Liver (tissue), 3 donors: ENCODE results near the gene MAGEB2.

Experiments
- CTCF ChIP-seq: fragments of 150-350 bp; IDR thresholded peaks from 2 replicates; pipeline ENCODE4 v1.5.1; 2017; ENCODE audit warnings: improper control_type of control experiment, low read depth, low read length; ENCODE audit not compliant: missing input control
- REST ChIP-seq: IDR thresholded peaks from 2 replicates; pipeline ENCODE4 v1.6.1; 2016; ENCODE audit warnings: antibody characterized with exemption, mild to moderate bottlenecking
- TAF1 ChIP-seq: conservative IDR thresholded peaks from 2 replicates; pipeline ENCODE4 v1.6.1; 2016; ENCODE audit warnings: antibody characterized with exemption, mild to moderate bottlenecking
- YY1 ChIP-seq: IDR thresholded peaks from 2 replicates; pipeline ENCODE4 v1.6.1; 2016; ENCODE audit warnings: antibody characterized with exemption, mild to moderate bottlenecking
- donor health status: healthy.
- donor health status: healthy.

- no peak for TF ChIP-seq CTCF
- no peak for TF ChIP-seq YY1
- TF ChIP-seq TAF1, result no peak
- no peak for TF ChIP-seq REST
These were observed 47.4 kb downstream of the MAGEB2 start for GRCh38 chrX:30262763-30263162.
